ENCODE data around the gene SDR9C7. TPM values are rescaled to one million over a fixed set of nuclear protein-coding genes. Genes with fewer than 3 reads are reported as not detected.

Gene SDR9C7
- polyA plus RNA-seq (2012; ENCODE audit: insufficient read length, low read depth), result not detected

- TF ChIP-seq POLR2AphosphoS5 (IDR thresholded peaks at IDR 0.05; ENCODE audit: low read depth, low read length) (no peak), SIN3A (IDR thresholded peaks at IDR 0.05; ENCODE audit: borderline replicate concordance, insufficient read depth, low read length) (no peak), TAF1 (IDR thresholded peaks at IDR 0.05; ENCODE audit: borderline replicate concordance, insufficient read depth, low read length) (no peak), REST (IDR thresholded peaks at IDR 0.05; ENCODE audit: insufficient read depth in 1 of 2, low read depth in 2 of 2, low read length in 2 of 2) (no peak), FOXP2 (optimal IDR thresholded peaks at IDR 0.05; ENCODE audit: borderline replicate concordance, extremely low read depth, extremely low read length, insufficient read depth) (no peak)
Observed at GRCh38 chr12:56933826-56934625, at the start of gene SDR9C7. SDR9C7 (minus strand) TSS chr12:56934408; CDS start chr12:56934261, 147 bp downstream.

GRCh38 chr12:56983386-56983785 lies 49.2 kb upstream of the SDR9C7 start:
- no peak for TF ChIP-seq REST (IDR thresholded peaks at IDR 0.05; ENCODE audit: insufficient read depth in 1 of 2, low read depth in 2 of 2, low read length in 2 of 2)
- no peak for TF ChIP-seq FOXP2 (optimal IDR thresholded peaks at IDR 0.05; ENCODE audit: borderline replicate concordance, extremely low read depth, extremely low read length, insufficient read depth)
- TF ChIP-seq POLR2AphosphoS5 (IDR thresholded peaks at IDR 0.05; ENCODE audit: low read depth, low read length), result no peak
- TF ChIP-seq TAF1 (IDR thresholded peaks at IDR 0.05; ENCODE audit: borderline replicate concordance, insufficient read depth, low read length), result no peak
- no peak for TF ChIP-seq SIN3A (IDR thresholded peaks at IDR 0.05; ENCODE audit: borderline replicate concordance, insufficient read depth, low read length)

- TF ChIP-seq POLR2AphosphoS5 (IDR thresholded peaks at IDR 0.05; ENCODE audit: low read depth, low read length), result no peak
- TF ChIP-seq REST (IDR thresholded peaks at IDR 0.05; ENCODE audit: insufficient read depth in 1 of 2, low read depth in 2 of 2, low read length in 2 of 2), result no peak
- no peak for TF ChIP-seq FOXP2 (optimal IDR thresholded peaks at IDR 0.05; ENCODE audit: borderline replicate concordance, extremely low read depth, extremely low read length, insufficient read depth)
- TF ChIP-seq SIN3A (IDR thresholded peaks at IDR 0.05; ENCODE audit: borderline replicate concordance, insufficient read depth, low read length), result no peak
- no peak for TF ChIP-seq TAF1 (IDR thresholded peaks at IDR 0.05; ENCODE audit: borderline replicate concordance, insufficient read depth, low read length)
Observed at GRCh38 chr12:56980941-56981530, 46.8 kb upstream of the SDR9C7 start.

GRCh38 chr12:56980268-56980667 lies 46.1 kb upstream of the SDR9C7 start:
- TF ChIP-seq TAF1 (IDR thresholded peaks at IDR 0.05; ENCODE audit: borderline replicate concordance, insufficient read depth, low read length) (no peak), REST (IDR thresholded peaks at IDR 0.05; ENCODE audit: insufficient read depth in 1 of 2, low read depth in 2 of 2, low read length in 2 of 2) (no peak)
